Left ventricle myocardium inferior (tissue), 1 donor: Measurements from ENCODE around the gene NRF1. TPM values are rescaled to one million over a fixed set of nuclear protein-coding genes. Genes with fewer than 3 reads are reported as not detected.

ENCODE experiments used
- DNase-seq: peaks from one replicate; pipeline ENCODE4 v3.0.0-alpha.2; 2020
- H3K27ac ChIP-seq: fragments of 200-600 bp; replicated peaks from 2 replicates; pipeline ENCODE4 v1.8.0; 2021
- H3K27me3 ChIP-seq: fragments of 200-600 bp; 2 replicates; pipeline ENCODE4 v1.8.0; 2021; ENCODE audit warnings: low read depth
- H3K36me3 ChIP-seq: fragments of 200-600 bp; 2 replicates; pipeline ENCODE4 v1.8.0; 2021
- H3K4me1 ChIP-seq: fragments of 200-600 bp; 2 replicates; pipeline ENCODE4 v1.8.0; 2021
- H3K4me3 ChIP-seq: fragments of 200-600 bp; 2 replicates; pipeline ENCODE4 v1.8.0; 2021; ENCODE audit warnings: mild to moderate bottlenecking, moderate library complexity
- H3K9me3 ChIP-seq: fragments of 200-600 bp; replicated peaks from 2 replicates; pipeline ENCODE4 v1.8.0; 2021
- intact Hi-C: fragments of 100-400 bp; cut with micrococcal nuclease; formaldehyde crosslinking; loops from one replicate; pipeline ENCODE4 v1.11.0; 2022
- total RNA-seq: library from RNA; stranded (reverse); fragmentation: NEBNext Ultra II Directional; extraction: Animal tissue kit (Norgen Biotek cat#: 25700); gene quantifications from one replicate; pipeline ENCODE4 v1.2.1, GENCODE V29; 2021
- TF ChIP-seq, protein P1 (sequence below): fragments of 200-600 bp; IDR thresholded peaks from 2 replicates; pipeline ENCODE4 v1.8.0; 2021; ENCODE audit warnings: antibody characterized with exemption, mild to moderate bottlenecking, borderline replicate concordance
- donor health status: DM: no; HTN: yes; CAD: no; lungs with severe emphysema.

Gene NRF1
- total RNA-seq, 1 donor from 2014 or later: 9.6 TPM

DNA sequence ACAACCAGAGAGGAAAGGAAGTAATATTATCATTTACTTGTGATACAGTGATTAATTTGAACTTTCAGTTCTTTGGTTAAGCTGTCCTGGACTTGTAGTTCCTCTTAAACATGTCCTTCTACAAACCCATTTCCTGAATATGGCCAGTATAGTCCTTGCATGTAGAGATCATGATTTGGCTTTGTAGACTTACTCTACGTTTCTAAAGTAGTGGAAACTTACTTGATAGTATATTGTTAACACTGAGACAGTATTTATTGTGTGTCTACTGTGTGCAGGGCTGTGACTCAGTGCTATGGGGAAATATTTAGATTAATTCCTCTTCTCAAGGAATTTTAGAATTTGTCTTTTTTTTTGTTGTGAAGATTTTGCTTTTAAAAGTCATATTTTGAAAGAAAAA, 109.5 kb downstream of the NRF1 start:
- intact Hi-C loops: no loop called here
- Histone ChIP-seq H3K4me3 (no peak overlapping the region), H3K27ac (no peak overlapping the region), H3K27me3 (no peaks in the 10 kb centered on the region), H3K4me1 (no peaks in the 10 kb centered on the region), H3K9me3 (no peaks in the 10 kb centered on the region), H3K36me3 (peaks cover 92% of the 10 kb centered on the region)
- DNase-seq: no peak
- TF ChIP-seq, protein P1, sequence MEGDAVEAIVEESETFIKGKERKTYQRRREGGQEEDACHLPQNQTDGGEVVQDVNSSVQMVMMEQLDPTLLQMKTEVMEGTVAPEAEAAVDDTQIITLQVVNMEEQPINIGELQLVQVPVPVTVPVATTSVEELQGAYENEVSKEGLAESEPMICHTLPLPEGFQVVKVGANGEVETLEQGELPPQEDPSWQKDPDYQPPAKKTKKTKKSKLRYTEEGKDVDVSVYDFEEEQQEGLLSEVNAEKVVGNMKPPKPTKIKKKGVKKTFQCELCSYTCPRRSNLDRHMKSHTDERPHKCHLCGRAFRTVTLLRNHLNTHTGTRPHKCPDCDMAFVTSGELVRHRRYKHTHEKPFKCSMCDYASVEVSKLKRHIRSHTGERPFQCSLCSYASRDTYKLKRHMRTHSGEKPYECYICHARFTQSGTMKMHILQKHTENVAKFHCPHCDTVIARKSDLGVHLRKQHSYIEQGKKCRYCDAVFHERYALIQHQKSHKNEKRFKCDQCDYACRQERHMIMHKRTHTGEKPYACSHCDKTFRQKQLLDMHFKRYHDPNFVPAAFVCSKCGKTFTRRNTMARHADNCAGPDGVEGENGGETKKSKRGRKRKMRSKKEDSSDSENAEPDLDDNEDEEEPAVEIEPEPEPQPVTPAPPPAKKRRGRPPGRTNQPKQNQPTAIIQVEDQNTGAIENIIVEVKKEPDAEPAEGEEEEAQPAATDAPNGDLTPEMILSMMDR: no peak

DNA sequence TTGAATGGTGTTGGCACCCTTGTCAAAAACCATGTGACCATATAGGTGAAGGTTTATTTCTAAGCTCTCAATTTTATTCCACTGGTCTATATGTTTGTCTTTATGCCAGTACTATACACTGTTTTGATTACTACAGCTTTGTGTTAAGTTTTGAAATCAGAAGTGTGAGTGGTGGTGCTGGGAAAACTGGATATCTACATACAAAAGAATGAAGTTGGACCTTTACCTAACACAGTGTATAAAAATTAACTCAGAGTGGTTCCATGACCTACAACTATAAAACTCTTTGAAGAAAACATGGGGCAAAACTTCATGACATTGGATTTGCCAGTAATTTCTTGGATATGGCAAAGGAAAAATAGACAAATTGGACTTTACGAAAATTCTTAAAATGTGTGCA, 112.2 kb downstream of the NRF1 start:
- intact Hi-C loops: no loop called here
- Histone ChIP-seq H3K9me3 (no peaks in the 10 kb centered on the region), H3K27me3 (no peaks in the 10 kb centered on the region), H3K36me3 (peaks cover 86% of the 10 kb centered on the region), H3K27ac (no peak overlapping the region), H3K4me1 (peaks cover 3% of the 10 kb centered on the region), H3K4me3 (no peak overlapping the region)
- TF ChIP-seq, protein P1: no peak
- no peak for DNase-seq

DNA sequence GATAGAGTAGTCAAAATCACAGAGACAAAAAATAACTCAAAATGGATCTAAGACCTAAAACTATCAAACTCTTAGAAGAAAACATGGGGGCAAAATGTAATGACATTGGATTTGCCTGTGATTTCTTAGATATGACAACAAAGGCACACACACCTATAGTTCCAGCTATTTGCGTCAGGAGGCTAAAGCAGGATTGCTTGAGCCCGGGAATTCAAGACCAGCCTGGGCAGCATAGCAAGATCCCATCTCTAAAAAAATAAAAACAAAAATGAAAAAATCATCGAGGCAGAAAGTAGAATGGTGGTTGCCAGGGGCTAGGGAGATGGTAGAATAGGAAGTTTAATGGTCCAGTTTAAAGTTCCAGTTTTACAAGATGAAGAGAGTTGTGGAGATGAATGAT, 113.3 kb downstream of the NRF1 start:
- Histone ChIP-seq H3K36me3 (peaks cover 87% of the 10 kb centered on the region), H3K4me1 (peaks cover 12% of the 10 kb centered on the region), H3K27ac (no peak overlapping the region), H3K4me3 (no peak overlapping the region), H3K27me3 (no peaks in the 10 kb centered on the region), H3K9me3 (no peaks in the 10 kb centered on the region)
- DNase-seq: no peak
- intact Hi-C loops: no loop called here
- TF ChIP-seq, protein P1: no peak

DNA sequence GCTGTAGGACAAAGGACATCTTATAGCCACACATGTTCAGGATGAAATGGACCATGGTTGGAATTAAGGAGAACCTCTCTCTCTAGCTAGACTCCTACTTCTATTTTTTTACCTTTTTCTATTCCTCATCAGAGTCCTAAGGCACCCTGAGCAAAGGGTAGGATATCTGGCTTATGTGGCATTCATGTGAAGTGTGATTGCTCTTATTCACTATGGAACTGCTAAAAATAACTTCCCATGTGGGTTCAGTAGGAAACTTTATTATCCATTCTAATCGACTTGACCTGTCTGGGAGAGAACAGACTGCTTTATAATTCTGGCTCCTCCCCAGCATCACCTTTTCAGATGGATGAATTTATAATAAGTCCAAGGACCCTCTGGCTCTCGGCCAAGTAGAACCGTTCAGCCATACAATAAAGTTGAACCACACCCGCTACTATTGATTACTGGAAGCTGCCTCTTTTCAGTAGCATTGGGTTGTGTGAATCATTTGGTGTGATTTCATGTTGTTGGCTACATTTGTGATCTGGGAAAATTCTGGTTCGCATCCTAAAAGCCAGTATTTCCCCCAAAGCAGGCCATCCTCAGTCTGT, 117.5 kb downstream of the NRF1 start:
- H3K4me1 ChIP-seq: peaks cover 12% of the 10 kb centered on the region
- intact Hi-C loops: no loop called here
- DNase-seq: no peak
- H3K36me3 ChIP-seq: peaks cover 84% of the 10 kb centered on the region
- no peak overlapping the region for H3K4me3 ChIP-seq
- no peaks in the 10 kb centered on the region for H3K27me3 ChIP-seq
- TF ChIP-seq, protein P1: no peak
- no peak overlapping the region for H3K27ac ChIP-seq
- H3K9me3 ChIP-seq: no peaks in the 10 kb centered on the region

DNA sequence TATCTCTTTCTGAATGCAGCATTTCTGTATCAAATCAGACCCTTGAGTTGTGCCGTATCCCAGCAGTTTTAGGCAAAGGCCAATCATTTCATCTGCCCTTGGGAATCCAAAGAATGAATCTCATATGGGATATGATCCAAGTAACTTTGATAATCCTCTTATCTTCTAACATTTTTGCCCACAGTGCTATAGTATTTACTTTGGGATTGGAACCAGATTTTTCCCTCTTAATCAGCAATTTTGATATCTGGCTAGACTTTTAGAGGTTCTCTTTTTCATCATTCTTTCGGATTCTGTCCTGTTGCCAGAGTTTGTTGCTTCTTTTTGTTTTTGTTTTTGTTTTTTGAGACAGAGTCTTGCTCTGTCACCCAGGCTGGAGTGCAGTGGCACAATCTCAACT, 118.0 kb downstream of the NRF1 start:
- no peak for DNase-seq
- intact Hi-C loops: no loop called here
- TF ChIP-seq, protein P1: no peak
- no peak overlapping the region for H3K27ac ChIP-seq
- H3K9me3 ChIP-seq: no peaks in the 10 kb centered on the region
- H3K4me3 ChIP-seq: no peak overlapping the region
- H3K4me1 ChIP-seq: peaks cover 12% of the 10 kb centered on the region
- no peaks in the 10 kb centered on the region for H3K27me3 ChIP-seq
- peaks cover 83% of the 10 kb centered on the region for H3K36me3 ChIP-seq

DNA sequence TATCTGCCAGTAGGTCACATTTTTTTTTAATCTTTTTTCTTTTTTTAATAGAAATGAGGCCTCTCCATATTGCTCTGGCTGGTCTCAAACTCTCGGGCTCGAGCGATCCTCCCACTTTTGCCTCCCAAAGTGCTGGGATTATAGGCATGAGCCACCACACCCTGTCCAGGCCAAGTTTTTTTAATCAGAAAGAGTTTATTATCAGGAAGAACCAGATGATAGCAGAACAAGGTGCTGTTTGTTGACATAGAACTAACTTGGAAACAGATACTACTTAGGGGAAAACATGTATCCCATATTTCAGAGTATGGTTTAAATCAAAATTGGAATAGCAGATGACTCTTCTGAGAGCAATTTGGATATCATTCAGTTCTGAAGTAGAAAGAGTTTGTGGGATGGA, 118.6 kb downstream of the NRF1 start:
- Histone ChIP-seq H3K4me3 (no peak overlapping the region), H3K27me3 (no peaks in the 10 kb centered on the region), H3K27ac (no peak overlapping the region), H3K4me1 (peaks cover 12% of the 10 kb centered on the region), H3K36me3 (peaks cover 84% of the 10 kb centered on the region), H3K9me3 (no peaks in the 10 kb centered on the region)
- intact Hi-C loops: no loop called here
- DNase-seq: no peak
- TF ChIP-seq, protein P1: no peak
